Pancreas (tissue), 10 donors: ENCODE data around the gene CELA2B. TPM values are rescaled to one million over a fixed set of nuclear protein-coding genes. Genes with fewer than 3 reads are reported as not detected.
"Not testable (repeated sequence)": the region's sequence is repeated elsewhere in the genome, so short reads cannot be mapped to it uniquely, and the experiment has no call there.

Experiments
- ATAC-seq, 4 donors: fragments of 200-7000 bp; cut with Tn5 transposase; one replicate each; pipeline versions ENCODE4 v1.8.0 to v1.9.1; 2020; ENCODE audit warnings: mild to moderate bottlenecking in 4 of 4, moderate library complexity in 4 of 4
- DNase-seq, 6 donors: peaks; one replicate each; pipeline ENCODE4 v3.0.0-alpha.2; 2020
- FAIRE-seq: peaks from 2 replicates; lab custom pipeline; 2012; peaks lifted over from hg19 to GRCh38; lab: Jason Lieb, UNC
- H3K27ac ChIP-seq, 4 donors: fragments of 200-600 bp; sonication (generic); 1 replicate in 3 of 4; 2 replicates in 1 of 4; pipeline versions ENCODE4 v1.5.0 to v1.8.0; 2020
- H3K27me3 ChIP-seq, 4 donors: fragments of 200-600 bp; one replicate each; pipeline ENCODE4 v1.8.0; 2021
- H3K36me3 ChIP-seq, 3 donors: fragments of 200-600 bp; sonication (generic) in 1 of 3; one replicate each; pipeline versions ENCODE4 v1.5.0 to v1.8.0; 2020 to 2021
- H3K4me1 ChIP-seq, 3 donors: fragments of 200-600 bp; one replicate each; pipeline ENCODE4 v1.8.0; 2021
- H3K4me3 ChIP-seq, 4 donors: fragments of 200-600 bp; sonication (generic) in 2 of 4; one replicate each; pipeline versions ENCODE4 v1.5.0 to v1.8.0; 2020 to 2021
- H3K9me3 ChIP-seq, 4 donors: fragments of 200-600 bp; one replicate each; pipeline ENCODE4 v1.8.0; 2021
- WGBS, 2 donors: extraction: QIAGEN DNeasy Blood & Tissue Kit; methylation state at CpG; one replicate each; pipeline ENCODE4 v1.1.7; 2013; 5-methylcytosine and 5-hydroxymethylcytosine counted together
- intact Hi-C, 3 donors: fragments of 100-400 bp; cut with DNase I; formaldehyde crosslinking; loops; one replicate each; pipeline versions ENCODE4 v1.11.1 to v1.14.2; 2022
- polyA plus RNA-seq, 2 donors: library from polyadenylated mRNA; stranded (reverse); fragments of 200-250 nt; gene quantifications; one replicate each; pipeline ENCODE4 v1.2.3, GENCODE V29; 2013
- total RNA-seq, 6 donors: library from RNA; stranded (reverse); fragmentation: NEBNext Ultra II Directional in 4 of 6; extraction: Animal tissue kit (Norgen Biotek cat#: 25700) in 4 of 6; gene quantifications; one replicate each; pipeline versions ENCODE4 v1.2.1 to v1.2.4, GENCODE V29; 2021 to 2023
- TF ChIP-seq, protein P1 (sequence below), 4 donors: fragments of 200-600 bp; sonication (generic) in 3 of 4; IDR thresholded peaks; one replicate each; pipeline versions ENCODE4 v1.5.0 to v1.8.0; 2021; ENCODE audit warnings: antibody characterized with exemption in 4 of 4
- donor health status: healthy with polysubstance abuse.
- donor health status: DM: no; HTN: no; CAD: no; lungs with moderate emphysema.
- donor health status: DM: no; HTN: no; CAD: no.
- donor health status: control.
- donor health status: control.
- donor health status: Bipolar disorder and iron deficiency.
- donor health status: DM: yes; HTN: yes; CAD: no.
- donor health status: DM: no; HTN: no; CAD: no.
- donor health status: DM: no; HTN: no; CAD: no.
- donor health status: DM: yes; HTN: yes; CAD: no.

Gene CELA2B
- total and polyA plus RNA-seq, 8 donors = 186 to 2,290 (median 558) TPM

DNA sequence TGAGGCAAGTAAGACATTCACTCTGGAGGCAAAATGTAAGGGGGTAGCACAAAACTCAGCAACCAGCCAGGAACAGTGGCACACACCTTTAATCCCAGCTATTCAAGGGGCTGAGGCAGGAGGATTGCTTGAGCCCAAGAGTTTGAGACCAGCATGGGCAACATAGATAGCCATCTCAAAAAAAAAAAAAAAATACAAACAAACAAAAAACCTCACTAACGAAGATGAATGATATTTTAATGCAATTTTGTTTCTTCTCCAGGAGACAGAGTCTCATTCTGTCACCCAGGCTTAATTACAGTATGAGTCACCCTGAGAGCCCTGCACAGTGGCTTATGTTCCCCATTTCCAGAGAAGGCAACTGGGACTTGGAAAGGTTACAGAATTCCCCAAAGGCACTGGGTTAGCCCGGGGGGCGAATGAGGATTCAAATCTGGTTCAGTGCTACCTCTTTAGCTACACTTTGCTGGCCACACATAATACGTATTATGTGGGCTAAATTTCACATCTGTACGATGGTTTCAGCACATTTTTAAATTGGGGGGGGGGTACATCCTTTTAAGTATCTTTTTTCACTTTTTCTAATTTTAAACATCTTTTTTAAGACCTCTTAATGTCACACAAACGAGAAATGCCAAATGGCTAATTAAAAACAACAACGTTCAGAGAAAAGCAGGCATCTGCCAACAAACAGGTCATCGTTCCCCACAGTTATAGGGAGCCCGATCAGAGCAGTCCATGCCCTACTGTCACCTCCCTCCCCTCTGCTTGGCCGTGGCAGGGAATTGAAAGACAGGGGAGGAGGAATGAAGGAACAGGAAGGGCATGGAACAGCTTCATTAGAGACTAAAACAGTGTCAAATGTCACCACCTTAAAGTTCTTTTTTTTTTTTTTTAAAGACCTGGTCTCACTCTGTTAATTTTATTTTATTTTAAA is 15.9 kb upstream of the CELA2B start:
- intact Hi-C loops = no loop called here
- peak in 3 of 4 donors; percentile 11 to 40 (median 14) for ATAC-seq
- no peak for DNase-seq
- WGBS, 2 donors = 28 to 34% methylated on average over 10 of the region's 10 CpGs
- no peaks in the 10 kb centered on the region for H3K27me3 ChIP-seq
- H3K27ac ChIP-seq = peak overlapping the region; percentile 4 to 81 (median 52)
- no peak for FAIRE-seq
- peak overlapping the region in 1 of 4 donors; percentile 6 for H3K4me3 ChIP-seq
- H3K9me3 ChIP-seq = no peaks in the 10 kb centered on the region
- no peaks in the 10 kb centered on the region for H3K36me3 ChIP-seq
- peaks cover 8 to 39% (median 9%) of the 10 kb centered on the region in 3 donors for H3K4me1 ChIP-seq
- TF ChIP-seq, protein P1, sequence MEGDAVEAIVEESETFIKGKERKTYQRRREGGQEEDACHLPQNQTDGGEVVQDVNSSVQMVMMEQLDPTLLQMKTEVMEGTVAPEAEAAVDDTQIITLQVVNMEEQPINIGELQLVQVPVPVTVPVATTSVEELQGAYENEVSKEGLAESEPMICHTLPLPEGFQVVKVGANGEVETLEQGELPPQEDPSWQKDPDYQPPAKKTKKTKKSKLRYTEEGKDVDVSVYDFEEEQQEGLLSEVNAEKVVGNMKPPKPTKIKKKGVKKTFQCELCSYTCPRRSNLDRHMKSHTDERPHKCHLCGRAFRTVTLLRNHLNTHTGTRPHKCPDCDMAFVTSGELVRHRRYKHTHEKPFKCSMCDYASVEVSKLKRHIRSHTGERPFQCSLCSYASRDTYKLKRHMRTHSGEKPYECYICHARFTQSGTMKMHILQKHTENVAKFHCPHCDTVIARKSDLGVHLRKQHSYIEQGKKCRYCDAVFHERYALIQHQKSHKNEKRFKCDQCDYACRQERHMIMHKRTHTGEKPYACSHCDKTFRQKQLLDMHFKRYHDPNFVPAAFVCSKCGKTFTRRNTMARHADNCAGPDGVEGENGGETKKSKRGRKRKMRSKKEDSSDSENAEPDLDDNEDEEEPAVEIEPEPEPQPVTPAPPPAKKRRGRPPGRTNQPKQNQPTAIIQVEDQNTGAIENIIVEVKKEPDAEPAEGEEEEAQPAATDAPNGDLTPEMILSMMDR (IDR thresholded peaks at IDR 0.05) = no peak

DNA sequence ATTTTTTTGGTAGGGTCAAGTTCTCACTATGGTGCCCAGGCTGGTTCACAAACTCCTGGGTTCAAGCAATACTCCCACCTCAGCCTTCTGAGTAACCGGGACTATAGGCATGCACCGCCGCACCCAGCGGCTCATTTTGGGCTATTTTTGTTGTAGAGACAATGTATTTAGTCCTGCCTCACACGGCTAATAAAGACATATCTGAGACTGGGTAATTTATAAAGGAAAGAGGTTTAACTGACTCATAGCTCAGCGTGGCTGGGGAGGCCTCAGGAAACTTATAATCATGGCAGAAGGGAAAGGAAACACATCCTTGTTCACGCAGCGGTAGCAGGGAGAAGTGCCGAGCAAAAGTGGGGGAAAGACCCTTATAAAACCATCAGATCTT is 15.2 kb upstream of the CELA2B start:
- Histone ChIP-seq H3K27ac (peak overlapping the region in 3 of 4 donors; percentile 4 to 81 (median 43)), H3K4me3 (no peak overlapping the region), H3K36me3 (no peaks in the 10 kb centered on the region), H3K4me1 (peaks cover 5 to 39% (median 7%) of the 10 kb centered on the region in 3 donors), H3K9me3 (no peaks in the 10 kb centered on the region), H3K27me3 (no peaks in the 10 kb centered on the region)
- 40 to 50% methylated on average over 9 of the region's 9 CpGs for WGBS, 2 donors
- DNase-seq (no peak), FAIRE-seq (no peak), ATAC-seq (no peak)
- intact Hi-C loops = no loop called here
- TF ChIP-seq, protein P1 (IDR thresholded peaks at IDR 0.05) = no peak

DNA sequence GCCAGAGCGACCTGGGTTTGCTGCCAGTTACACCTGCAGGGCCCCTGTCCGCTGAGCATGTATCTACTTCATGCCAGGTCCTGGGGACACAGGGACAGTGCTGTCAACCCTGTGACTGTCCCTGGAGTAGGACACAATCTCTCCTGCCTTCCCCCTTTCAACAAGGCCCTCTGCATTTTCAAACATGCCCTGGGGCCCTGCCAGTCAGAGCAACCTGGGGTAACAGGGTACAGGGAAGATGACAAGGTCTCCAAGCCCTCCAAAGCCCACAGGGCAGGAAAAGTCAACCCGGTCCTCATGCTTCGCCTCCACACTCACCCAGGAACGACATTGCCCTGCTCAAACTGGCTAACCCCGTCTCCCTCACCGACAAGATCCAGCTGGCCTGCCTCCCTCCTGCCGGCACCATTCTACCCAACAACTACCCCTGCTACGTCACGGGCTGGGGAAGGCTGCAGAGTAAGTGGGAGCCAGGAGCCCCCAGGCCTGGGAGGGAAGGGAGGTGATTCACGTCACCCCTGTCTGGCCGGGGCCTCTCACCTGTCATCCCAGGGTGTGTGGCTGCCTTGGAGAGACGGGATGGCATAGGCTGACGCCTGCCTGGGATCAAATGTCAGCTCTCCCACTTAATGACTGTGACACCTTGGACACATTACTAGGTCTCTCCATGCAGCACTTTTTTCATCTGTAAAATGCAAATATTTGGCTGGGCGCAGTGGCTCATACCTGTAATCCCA is 12.7 kb upstream of the CELA2B start:
- Histone ChIP-seq H3K4me1 (peaks cover 0 to 24% (median 5%) of the 10 kb centered on the region in 3 donors), H3K27ac (peak overlapping the region in 1 of 4 donors; percentile 62)
- WGBS, 2 donors = 44 to 46% methylated on average over 12 to 14 of the region's 15 CpGs
- H3K27me3 ChIP-seq, DNase-seq, H3K36me3 ChIP-seq, H3K9me3 ChIP-seq, H3K4me3 ChIP-seq, intact Hi-C loops, FAIRE-seq: not testable (repeated sequence)
- peak in 3 of 4 donors; percentile 29 to 48 (median 36) for ATAC-seq

DNA sequence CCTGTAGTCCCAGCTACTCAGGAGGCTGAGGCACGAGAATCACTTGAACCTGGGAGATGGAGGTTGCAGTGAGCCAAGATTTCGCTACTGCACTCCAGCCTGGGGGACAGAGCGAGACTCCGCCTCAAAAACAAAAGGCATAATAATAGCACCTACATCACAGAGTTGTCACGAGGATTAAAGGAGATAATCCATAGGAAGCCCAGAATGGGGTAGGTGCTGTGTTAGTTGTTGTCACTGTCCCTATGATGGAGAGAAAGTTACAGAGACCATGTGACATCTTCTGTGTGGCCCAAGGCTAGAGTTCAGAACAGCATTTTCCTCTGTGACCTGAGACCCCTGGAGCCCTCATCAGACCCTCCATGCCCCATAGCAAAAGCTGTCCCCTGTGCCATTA is 12.0 kb upstream of the CELA2B start:
- FAIRE-seq, H3K36me3 ChIP-seq, ATAC-seq, intact Hi-C loops, DNase-seq, H3K4me3 ChIP-seq, H3K9me3 ChIP-seq, H3K27me3 ChIP-seq: not testable (repeated sequence)
- H3K4me1 ChIP-seq = peaks cover 0 to 23% (median 5%) of the 10 kb centered on the region in 3 donors
- 68 to 75% methylated on average over 5 of the region's 5 CpGs for WGBS, 2 donors
- H3K27ac ChIP-seq = peak overlapping the region in 1 of 4 donors; percentile 62

DNA sequence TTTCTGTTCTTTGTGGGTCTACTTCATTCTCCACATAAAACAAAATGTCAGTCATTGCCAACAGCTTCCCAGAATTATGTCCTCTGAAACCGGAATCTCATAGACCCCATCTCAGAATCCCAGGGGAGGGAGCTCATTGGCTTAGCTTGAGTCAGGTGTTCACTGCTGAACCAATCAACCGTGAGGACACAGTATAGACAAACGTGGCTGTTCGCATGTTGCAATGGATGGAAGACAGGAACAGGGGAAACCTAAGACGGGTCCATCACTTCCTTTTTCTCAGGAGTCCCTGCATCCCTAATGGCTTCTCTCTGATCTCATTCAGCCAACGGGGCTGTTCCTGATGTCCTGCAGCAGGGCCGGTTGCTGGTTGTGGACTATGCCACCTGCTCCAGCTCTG is 10.2 kb upstream of the CELA2B start:
- FAIRE-seq (no peak), ATAC-seq (no peak), DNase-seq (no peak)
- peaks cover 0 to 8% (median 8%) of the 10 kb centered on the region in 3 donors for H3K4me1 ChIP-seq
- no peaks in the 10 kb centered on the region for H3K27me3 ChIP-seq
- TF ChIP-seq, protein P1 (IDR thresholded peaks at IDR 0.05) = no peak
- intact Hi-C loops = no loop called here
- no peaks in the 10 kb centered on the region for H3K9me3 ChIP-seq
- H3K36me3 ChIP-seq = no peaks in the 10 kb centered on the region
- 56 to 65% methylated on average over 7 of the region's 7 CpGs for WGBS, 2 donors
- no peak overlapping the region for H3K27ac ChIP-seq
- no peak overlapping the region for H3K4me3 ChIP-seq

DNA sequence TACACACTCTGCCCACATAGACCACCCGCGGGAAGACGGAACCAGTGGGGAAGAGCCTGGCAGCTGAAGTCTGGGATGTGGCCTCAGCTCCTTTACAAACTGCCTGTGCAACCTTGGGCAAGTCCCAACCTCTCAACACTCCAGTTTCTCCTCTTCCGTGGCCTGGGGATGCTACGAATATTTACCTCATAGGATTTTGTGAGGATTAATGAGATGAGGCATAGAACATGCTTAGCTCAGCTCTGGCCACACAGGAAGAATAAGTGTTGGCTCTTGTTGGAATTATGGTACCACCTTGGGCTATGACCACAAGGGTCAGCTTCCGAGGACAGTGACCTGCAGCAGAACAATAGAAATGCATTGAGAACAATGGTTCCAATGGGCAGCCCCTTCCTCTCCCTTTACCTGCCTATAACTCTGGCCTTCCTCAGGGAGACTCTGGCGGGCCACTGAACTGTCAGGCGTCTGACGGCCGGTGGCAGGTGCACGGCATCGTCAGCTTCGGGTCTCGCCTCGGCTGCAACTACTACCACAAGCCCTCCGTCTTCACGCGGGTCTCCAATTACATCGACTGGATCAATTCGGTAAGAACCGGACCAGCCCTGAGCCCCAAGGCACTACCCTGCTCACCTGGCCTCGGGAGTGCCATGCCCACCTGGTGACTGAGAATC is 8.8 kb upstream of the CELA2B start:
- 59 to 65% methylated on average over 22 of the region's 22 CpGs for WGBS, 2 donors
- H3K36me3 ChIP-seq, H3K4me3 ChIP-seq, H3K27me3 ChIP-seq, DNase-seq, ATAC-seq, H3K4me1 ChIP-seq, FAIRE-seq, H3K9me3 ChIP-seq, intact Hi-C loops: not testable (repeated sequence)
- H3K27ac ChIP-seq = peak overlapping the region in 1 of 4 donors; percentile 22
